Mucosa of descending colon (tissue), 3 donors: ENCODE data around the gene HEPHL1. TPM values are rescaled to one million over a fixed set of nuclear protein-coding genes. Genes with fewer than 3 reads are reported as not detected.

Source experiments
- ATAC-seq: fragments of 200-7000 bp; cut with Tn5 transposase; one replicate; pipeline ENCODE4 v1.9.1; 2020; ENCODE audit warnings: mild to moderate bottlenecking, moderate library complexity
- DNase-seq, 3 donors: peaks; one replicate each; pipeline ENCODE4 v3.0.0-alpha.2; 2020
- H3K36me3 ChIP-seq: fragments of 200-600 bp; one replicate; pipeline ENCODE4 v1.8.0; 2021; ENCODE audit warnings: low read depth, mild to moderate bottlenecking
- H3K4me1 ChIP-seq: fragments of 200-600 bp; one replicate; pipeline ENCODE4 v1.8.0; 2021; ENCODE audit warnings: low read depth, mild to moderate bottlenecking
- H3K4me3 ChIP-seq: fragments of 200-600 bp; one replicate; pipeline ENCODE4 v1.8.0; 2021; ENCODE audit warnings: mild to moderate bottlenecking
- H3K9me3 ChIP-seq: fragments of 200-600 bp; one replicate; pipeline ENCODE4 v1.8.0; 2021; ENCODE audit warnings: mild to moderate bottlenecking
- intact Hi-C, 2 donors: fragments of 100-400 bp; cut with DNase I in 1 of 2; cut with micrococcal nuclease in 1 of 2; formaldehyde crosslinking; loops; one replicate each; pipeline versions ENCODE4 v1.11.0 to v1.11.1; 2022; cut with DNase I, micrococcal nuclease
- total RNA-seq, 3 donors: library from RNA; stranded (reverse); fragmentation: NEBNext Ultra II Directional in 2 of 3; extraction: Animal tissue kit (Norgen Biotek cat#: 25700) in 2 of 3; gene quantifications; one replicate each; pipeline versions ENCODE4 v1.2.1 to v1.2.4, GENCODE V29; 2021 to 2023
- TF ChIP-seq, protein P1 (sequence below): fragments of 200-600 bp; IDR thresholded peaks from one replicate; pipeline ENCODE4 v1.8.0; 2022; ENCODE audit warnings: antibody characterized with exemption, mild to moderate bottlenecking
- donor health status: DM: no; HTN: no; CAD: no; lungs with moderate emphysema.
- donor health status: DM: no; HTN: no; CAD: no.
- donor health status: DM: no; HTN: yes; CAD: no.

HEPHL1 gene
- total RNA-seq, 3 donors from 2014 or later: 0.06 TPM; not detected in 2

DNA sequence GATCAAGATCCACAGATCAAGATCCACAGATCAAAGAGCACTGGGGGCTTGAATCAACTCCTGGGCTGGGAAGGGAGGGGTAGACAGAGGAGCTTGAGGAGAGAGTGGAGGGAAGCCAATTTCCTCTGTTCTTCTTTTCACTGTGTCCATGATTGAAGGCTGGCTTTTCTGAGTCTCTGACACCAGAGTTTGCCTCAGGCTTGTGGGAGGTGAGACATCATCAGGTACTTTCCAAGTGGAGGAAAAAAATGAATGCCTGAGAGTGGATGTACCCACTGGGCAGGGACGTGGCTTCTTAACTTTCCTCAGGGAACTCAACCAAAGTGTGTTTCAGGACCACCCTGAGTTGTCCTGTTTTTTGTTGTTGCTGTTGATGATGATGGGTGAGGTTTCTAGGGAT lies 11.0 kb upstream of the HEPHL1 start:
- Histone ChIP-seq H3K36me3 (no peaks in the 10 kb centered on the region), H3K9me3 (no peaks in the 10 kb centered on the region), H3K4me1 (no peaks in the 10 kb centered on the region), H3K4me3 (no peak overlapping the region)
- ATAC-seq (no peak), DNase-seq (no peak)
- TF ChIP-seq, protein P1, sequence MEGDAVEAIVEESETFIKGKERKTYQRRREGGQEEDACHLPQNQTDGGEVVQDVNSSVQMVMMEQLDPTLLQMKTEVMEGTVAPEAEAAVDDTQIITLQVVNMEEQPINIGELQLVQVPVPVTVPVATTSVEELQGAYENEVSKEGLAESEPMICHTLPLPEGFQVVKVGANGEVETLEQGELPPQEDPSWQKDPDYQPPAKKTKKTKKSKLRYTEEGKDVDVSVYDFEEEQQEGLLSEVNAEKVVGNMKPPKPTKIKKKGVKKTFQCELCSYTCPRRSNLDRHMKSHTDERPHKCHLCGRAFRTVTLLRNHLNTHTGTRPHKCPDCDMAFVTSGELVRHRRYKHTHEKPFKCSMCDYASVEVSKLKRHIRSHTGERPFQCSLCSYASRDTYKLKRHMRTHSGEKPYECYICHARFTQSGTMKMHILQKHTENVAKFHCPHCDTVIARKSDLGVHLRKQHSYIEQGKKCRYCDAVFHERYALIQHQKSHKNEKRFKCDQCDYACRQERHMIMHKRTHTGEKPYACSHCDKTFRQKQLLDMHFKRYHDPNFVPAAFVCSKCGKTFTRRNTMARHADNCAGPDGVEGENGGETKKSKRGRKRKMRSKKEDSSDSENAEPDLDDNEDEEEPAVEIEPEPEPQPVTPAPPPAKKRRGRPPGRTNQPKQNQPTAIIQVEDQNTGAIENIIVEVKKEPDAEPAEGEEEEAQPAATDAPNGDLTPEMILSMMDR: no peak
- intact Hi-C loops: no loop called here

DNA sequence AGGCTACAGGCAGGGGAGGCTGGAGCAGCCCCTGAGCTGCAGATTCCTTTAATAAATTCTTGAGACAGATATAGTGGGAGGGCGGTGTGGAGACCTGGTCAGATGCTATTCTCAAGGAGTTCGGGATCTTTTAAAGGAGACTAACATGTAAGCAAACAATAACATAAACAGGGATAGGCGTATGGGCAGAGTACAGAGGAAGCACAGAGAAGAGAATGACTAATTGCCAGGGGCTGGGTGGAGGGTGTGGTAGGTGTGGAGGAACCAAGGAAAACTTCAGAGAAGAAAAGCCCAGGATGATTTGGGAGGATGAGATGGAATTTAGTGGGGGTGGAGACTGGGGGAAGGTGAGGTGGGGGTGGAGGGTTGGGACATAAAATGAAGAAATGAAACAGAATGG lies 9.7 kb upstream of the HEPHL1 start:
- no peaks in the 10 kb centered on the region for H3K9me3 ChIP-seq
- H3K4me1 ChIP-seq: no peaks in the 10 kb centered on the region
- DNase-seq (no peak), ATAC-seq (no peak)
- no peaks in the 10 kb centered on the region for H3K36me3 ChIP-seq
- no peak overlapping the region for H3K4me3 ChIP-seq
- intact Hi-C loops: no loop called here
- TF ChIP-seq, protein P1: no peak

DNA sequence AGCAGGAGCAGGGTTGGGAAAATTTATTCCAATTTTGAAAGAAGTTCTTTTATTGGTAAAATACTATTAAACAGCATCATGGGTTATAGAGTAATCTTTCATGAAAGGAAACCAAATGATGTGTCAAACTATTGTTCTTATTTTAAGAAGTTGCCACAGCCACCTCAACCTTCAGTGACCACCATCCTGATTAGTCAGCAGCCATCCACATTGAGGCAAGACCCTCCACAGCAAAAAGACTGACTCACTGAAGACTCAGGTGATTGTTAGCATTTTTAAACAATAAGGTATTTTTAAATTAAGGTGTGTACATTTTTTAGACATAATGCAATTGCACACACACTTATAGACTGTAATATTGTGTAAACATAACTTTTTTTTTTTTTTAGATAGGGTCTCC lies 3.7 kb upstream of the HEPHL1 start:
- intact Hi-C loops: no loop called here
- ATAC-seq (no peak), DNase-seq (no peak)
- no peaks in the 10 kb centered on the region for H3K4me1 ChIP-seq
- H3K36me3 ChIP-seq: no peaks in the 10 kb centered on the region
- no peaks in the 10 kb centered on the region for H3K9me3 ChIP-seq
- TF ChIP-seq, protein P1: no peak
- H3K4me3 ChIP-seq: no peak overlapping the region

DNA sequence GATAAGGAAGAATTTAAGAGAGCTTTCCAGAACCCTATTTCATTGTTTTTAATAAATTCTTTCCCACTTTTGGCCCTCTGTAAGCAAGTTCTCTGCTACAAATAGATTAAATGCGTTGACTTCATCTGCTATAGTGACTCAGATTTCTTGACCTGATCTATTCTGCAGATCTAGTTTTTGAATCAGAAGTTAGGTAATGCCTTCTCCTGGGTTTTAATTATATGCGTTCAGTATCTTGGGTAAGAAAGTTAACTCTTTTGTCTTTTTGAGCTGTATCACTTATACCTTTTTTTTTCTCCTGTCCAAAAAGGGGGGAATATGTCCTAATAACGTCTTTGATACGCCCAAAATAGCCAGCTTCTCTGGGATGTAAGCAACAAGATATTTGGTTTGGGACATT lies 2.4 kb upstream of the HEPHL1 start:
- TF ChIP-seq, protein P1: no peak
- Histone ChIP-seq H3K4me3 (no peak overlapping the region), H3K9me3 (no peaks in the 10 kb centered on the region)

DNA sequence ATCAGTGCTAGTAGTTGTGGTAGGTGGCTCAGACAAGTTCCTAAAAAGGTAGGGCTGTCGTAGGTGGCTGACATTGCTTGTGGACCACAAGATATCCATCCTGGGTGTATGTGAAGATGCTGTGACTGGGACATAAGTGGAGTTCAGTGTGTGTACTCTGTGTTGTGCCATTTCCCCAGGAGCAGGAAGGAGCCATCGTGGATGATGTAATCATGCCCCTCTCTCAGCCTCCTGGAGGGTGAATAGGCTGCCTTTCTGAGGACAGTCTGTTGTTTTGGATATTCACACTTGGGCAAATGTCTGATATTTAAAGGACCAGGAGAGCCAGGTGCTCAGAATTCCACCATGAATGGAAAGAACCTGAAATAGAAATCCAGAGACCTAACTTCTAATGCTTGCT lies 2.7 kb downstream of the HEPHL1 start:
- TF ChIP-seq, protein P1: no peak
- no peaks in the 10 kb centered on the region for H3K4me1 ChIP-seq
- DNase-seq: no peak
- no peaks in the 10 kb centered on the region for H3K9me3 ChIP-seq
- ATAC-seq: no peak
- H3K4me3 ChIP-seq: no peak overlapping the region
- intact Hi-C loops: no loop called here
- no peaks in the 10 kb centered on the region for H3K36me3 ChIP-seq

More for the DNA sequence above, 2.4 kb upstream of the HEPHL1 start:
- intact Hi-C loops: no loop called here
- no peak for ATAC-seq
- no peak for DNase-seq
- Histone ChIP-seq H3K4me1 (no peaks in the 10 kb centered on the region), H3K36me3 (no peaks in the 10 kb centered on the region)

DNA sequence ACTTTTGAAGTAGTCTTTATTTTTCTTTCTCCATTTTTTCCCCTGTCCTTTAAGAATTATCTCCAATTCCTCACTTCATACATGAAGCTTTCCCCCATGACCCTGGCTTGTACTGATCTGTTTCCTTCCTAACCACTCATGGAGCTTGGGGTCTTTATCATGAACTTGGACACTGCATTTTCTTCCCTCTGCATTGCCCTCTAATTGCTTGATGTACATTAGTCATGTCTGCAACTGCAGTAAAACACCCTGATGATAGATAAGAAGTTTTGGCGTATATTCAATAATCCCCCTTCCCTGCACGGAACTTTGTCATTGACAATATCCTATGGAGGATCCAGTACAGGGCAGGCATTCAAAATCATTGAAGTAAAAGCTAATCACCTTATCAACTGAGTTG lies 3.4 kb downstream of the HEPHL1 start:
- H3K9me3 ChIP-seq: no peaks in the 10 kb centered on the region
- no peaks in the 10 kb centered on the region for H3K4me1 ChIP-seq
- H3K36me3 ChIP-seq: no peaks in the 10 kb centered on the region
- intact Hi-C loops: no loop called here
- DNase-seq: no peak
- no peak overlapping the region for H3K4me3 ChIP-seq
- TF ChIP-seq, protein P1: no peak
- ATAC-seq: no peak
